NB4 (cell line): ENCODE measurements around the gene KRT222.

Experiments used
- MYC ChIP-seq: IDR thresholded peaks from 2 replicates; pipeline ENCODE4 v1.6.1; 2011; ENCODE audit warnings: low read depth, low read length
- POLR2A ChIP-seq: IDR thresholded peaks from 2 replicates; pipeline ENCODE4 v1.6.1; 2011; ENCODE audit warnings: mild to moderate bottlenecking; ENCODE audit not compliant: insufficient read length; ENCODE audit errors: extremely low read depth
- TF ChIP-seq, protein P1 (sequence below): IDR thresholded peaks from one replicate; pipeline ENCODE4 v1.5.1; 2012; ENCODE audit warnings: low read depth, low read length
- TF ChIP-seq, protein P2 (sequence below): IDR thresholded peaks from 2 replicates; pipeline ENCODE4 v1.6.1; 2011; ENCODE audit warnings: low read depth, low read length

GRCh38 chr17:40695874-40696472, 31.0 kb upstream of the KRT222 start:
- TF ChIP-seq, protein P1, sequence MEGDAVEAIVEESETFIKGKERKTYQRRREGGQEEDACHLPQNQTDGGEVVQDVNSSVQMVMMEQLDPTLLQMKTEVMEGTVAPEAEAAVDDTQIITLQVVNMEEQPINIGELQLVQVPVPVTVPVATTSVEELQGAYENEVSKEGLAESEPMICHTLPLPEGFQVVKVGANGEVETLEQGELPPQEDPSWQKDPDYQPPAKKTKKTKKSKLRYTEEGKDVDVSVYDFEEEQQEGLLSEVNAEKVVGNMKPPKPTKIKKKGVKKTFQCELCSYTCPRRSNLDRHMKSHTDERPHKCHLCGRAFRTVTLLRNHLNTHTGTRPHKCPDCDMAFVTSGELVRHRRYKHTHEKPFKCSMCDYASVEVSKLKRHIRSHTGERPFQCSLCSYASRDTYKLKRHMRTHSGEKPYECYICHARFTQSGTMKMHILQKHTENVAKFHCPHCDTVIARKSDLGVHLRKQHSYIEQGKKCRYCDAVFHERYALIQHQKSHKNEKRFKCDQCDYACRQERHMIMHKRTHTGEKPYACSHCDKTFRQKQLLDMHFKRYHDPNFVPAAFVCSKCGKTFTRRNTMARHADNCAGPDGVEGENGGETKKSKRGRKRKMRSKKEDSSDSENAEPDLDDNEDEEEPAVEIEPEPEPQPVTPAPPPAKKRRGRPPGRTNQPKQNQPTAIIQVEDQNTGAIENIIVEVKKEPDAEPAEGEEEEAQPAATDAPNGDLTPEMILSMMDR, result no peak
- TF ChIP-seq, protein P2, sequence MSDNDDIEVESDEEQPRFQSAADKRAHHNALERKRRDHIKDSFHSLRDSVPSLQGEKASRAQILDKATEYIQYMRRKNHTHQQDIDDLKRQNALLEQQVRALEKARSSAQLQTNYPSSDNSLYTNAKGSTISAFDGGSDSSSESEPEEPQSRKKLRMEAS, result no peak
- TF ChIP-seq MYC (no peak), POLR2A (no peak)
